MM.1S (cell line): ENCODE measurements around the gene GAL.

ENCODE experiments used
- EZH2 ChIP-seq: fragments of 300-600 bp; sonication (generic); optimal IDR thresholded peaks from 2 replicates; pipeline ENCODE3; 2017; ENCODE audit warnings: low read depth, mild to moderate bottlenecking, antibody characterized with exemption, low read length, mixed read lengths
- TF ChIP-seq, protein P1 (sequence below): fragments of 300-600 bp; sonication (generic); IDR thresholded peaks from 2 replicates; pipeline ENCODE4 v1.5.1; 2016; ENCODE audit warnings: antibody characterized with exemption, low read length, mixed read lengths

- TF ChIP-seq, protein P1, sequence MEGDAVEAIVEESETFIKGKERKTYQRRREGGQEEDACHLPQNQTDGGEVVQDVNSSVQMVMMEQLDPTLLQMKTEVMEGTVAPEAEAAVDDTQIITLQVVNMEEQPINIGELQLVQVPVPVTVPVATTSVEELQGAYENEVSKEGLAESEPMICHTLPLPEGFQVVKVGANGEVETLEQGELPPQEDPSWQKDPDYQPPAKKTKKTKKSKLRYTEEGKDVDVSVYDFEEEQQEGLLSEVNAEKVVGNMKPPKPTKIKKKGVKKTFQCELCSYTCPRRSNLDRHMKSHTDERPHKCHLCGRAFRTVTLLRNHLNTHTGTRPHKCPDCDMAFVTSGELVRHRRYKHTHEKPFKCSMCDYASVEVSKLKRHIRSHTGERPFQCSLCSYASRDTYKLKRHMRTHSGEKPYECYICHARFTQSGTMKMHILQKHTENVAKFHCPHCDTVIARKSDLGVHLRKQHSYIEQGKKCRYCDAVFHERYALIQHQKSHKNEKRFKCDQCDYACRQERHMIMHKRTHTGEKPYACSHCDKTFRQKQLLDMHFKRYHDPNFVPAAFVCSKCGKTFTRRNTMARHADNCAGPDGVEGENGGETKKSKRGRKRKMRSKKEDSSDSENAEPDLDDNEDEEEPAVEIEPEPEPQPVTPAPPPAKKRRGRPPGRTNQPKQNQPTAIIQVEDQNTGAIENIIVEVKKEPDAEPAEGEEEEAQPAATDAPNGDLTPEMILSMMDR = no peak
- no peak for TF ChIP-seq EZH2
These were observed 13.9 kb upstream of the GAL start for GRCh38 chr11:68670208-68670992.
